ENCODE results near the gene TMEM164. TPM values are rescaled to one million over a fixed set of nuclear protein-coding genes. Genes with fewer than 3 reads are reported as not detected.

The TMEM164 gene
- polyA plus RNA-seq, 2 donors, result 7.1 to 11.9 TPM

DNA sequence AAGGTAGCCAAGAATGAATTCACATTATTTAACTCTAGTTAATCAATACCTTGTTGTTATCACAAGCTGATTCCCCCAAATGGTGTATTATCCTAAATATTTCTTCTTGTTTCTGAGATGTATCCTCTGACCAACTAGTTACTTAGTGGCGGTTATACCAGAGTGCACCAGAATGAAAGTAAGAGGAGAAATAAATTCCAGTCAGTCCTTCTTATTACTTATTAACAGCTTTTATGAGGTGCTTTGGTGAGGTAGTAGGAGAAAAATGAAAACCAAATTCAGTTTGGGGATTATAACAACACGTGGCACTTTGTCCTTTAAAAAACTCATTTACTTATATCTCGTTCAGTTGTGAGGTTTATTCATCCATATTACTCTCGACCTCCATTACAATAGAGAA lies 213.1 kb downstream of the TMEM164 start:
- H3K4me1 ChIP-seq (ENCODE audit: control insufficient read depth in 2 of 2, insufficient read depth in 2 of 2, low read length in 1 of 2), result no peaks in the 10 kb centered on the region
- H3K27me3 ChIP-seq (ENCODE audit: control insufficient read depth in 1 of 2, insufficient read depth in 2 of 2, low read length in 2 of 2), result no peaks in the 10 kb centered on the region
- no peak overlapping the region for H3K4me3 ChIP-seq (ENCODE audit: low read depth in 1 of 2, low read length in 2 of 2)
- H3K9me3 ChIP-seq (ENCODE audit: control insufficient read depth in 2 of 2, insufficient read depth in 1 of 2, low read depth in 1 of 2, low read length in 1 of 2), result no peaks in the 10 kb centered on the region
- no peak overlapping the region for H3K27ac ChIP-seq (ENCODE audit: low read depth in 2 of 2, low read length in 1 of 2)
- WGBS, 2 donors, result 64 to 97% methylated on average over 4 of the region's 4 CpGs
- H3K36me3 ChIP-seq (ENCODE audit: control insufficient read depth in 2 of 2, insufficient read depth in 2 of 2, low read length in 1 of 2), result no peaks in the 10 kb centered on the region

DNA sequence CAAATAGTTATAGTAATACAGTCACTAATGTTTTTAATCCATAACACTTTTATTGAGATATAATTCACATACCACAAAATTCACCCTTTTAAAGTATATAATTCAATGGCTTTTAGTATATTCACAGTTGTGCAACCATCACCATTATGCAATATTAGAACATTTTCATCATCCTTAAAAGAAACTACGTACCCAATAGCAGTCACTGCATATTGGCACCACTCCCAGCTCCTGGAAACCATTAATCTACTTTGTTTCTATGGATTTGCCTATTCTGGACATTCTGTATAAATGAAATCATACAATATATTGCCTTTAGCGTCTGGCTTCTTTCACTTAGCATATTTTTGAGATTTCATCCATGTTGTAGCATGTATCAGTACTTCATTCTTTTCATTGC lies 215.7 kb downstream of the TMEM164 start:
- Histone ChIP-seq H3K27me3 (ENCODE audit: control insufficient read depth in 1 of 2, insufficient read depth in 2 of 2, low read length in 2 of 2) (no peaks in the 10 kb centered on the region), H3K9me3 (ENCODE audit: control insufficient read depth in 2 of 2, insufficient read depth in 1 of 2, low read depth in 1 of 2, low read length in 1 of 2) (no peaks in the 10 kb centered on the region), H3K27ac (ENCODE audit: low read depth in 2 of 2, low read length in 1 of 2) (no peak overlapping the region), H3K4me1 (ENCODE audit: control insufficient read depth in 2 of 2, insufficient read depth in 2 of 2, low read length in 1 of 2) (no peaks in the 10 kb centered on the region), H3K36me3 (ENCODE audit: control insufficient read depth in 2 of 2, insufficient read depth in 2 of 2, low read length in 1 of 2) (no peaks in the 10 kb centered on the region), H3K4me3 (ENCODE audit: low read depth in 1 of 2, low read length in 2 of 2) (no peak overlapping the region)
- 69 to 71% methylated on average over 2 of the region's 2 CpGs for WGBS, 2 donors

DNA sequence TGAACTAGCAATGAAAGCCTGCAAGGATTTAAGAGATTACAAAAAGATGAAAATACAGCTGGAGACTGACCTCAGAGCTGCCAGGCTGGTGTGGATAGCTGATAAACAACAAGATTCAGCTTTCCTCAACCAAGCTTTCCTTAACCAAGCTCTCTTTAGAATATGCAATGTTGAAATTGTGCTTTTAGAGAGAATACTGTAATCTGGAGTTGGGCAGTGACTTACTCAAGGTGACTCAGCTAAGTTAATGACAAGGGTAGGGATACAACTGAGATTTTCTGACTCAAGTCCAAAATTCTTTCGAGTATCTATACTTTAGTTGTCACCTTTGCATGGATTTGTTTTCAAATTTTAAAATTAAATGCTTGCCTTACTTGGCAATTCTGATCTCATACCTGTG lies 217.0 kb downstream of the TMEM164 start:
- no peaks in the 10 kb centered on the region for H3K36me3 ChIP-seq (ENCODE audit: control insufficient read depth in 2 of 2, insufficient read depth in 2 of 2, low read length in 1 of 2)
- no peak overlapping the region for H3K27ac ChIP-seq (ENCODE audit: low read depth in 2 of 2, low read length in 1 of 2)
- H3K27me3 ChIP-seq (ENCODE audit: control insufficient read depth in 1 of 2, insufficient read depth in 2 of 2, low read length in 2 of 2), result no peaks in the 10 kb centered on the region
- H3K9me3 ChIP-seq (ENCODE audit: control insufficient read depth in 2 of 2, insufficient read depth in 1 of 2, low read depth in 1 of 2, low read length in 1 of 2), result no peaks in the 10 kb centered on the region
- H3K4me3 ChIP-seq (ENCODE audit: low read depth in 1 of 2, low read length in 2 of 2), result no peak overlapping the region
- no peaks in the 10 kb centered on the region for H3K4me1 ChIP-seq (ENCODE audit: control insufficient read depth in 2 of 2, insufficient read depth in 2 of 2, low read length in 1 of 2)
- 27 to 35% methylated on average over 1 of the region's 1 CpG for WGBS, 2 donors

DNA sequence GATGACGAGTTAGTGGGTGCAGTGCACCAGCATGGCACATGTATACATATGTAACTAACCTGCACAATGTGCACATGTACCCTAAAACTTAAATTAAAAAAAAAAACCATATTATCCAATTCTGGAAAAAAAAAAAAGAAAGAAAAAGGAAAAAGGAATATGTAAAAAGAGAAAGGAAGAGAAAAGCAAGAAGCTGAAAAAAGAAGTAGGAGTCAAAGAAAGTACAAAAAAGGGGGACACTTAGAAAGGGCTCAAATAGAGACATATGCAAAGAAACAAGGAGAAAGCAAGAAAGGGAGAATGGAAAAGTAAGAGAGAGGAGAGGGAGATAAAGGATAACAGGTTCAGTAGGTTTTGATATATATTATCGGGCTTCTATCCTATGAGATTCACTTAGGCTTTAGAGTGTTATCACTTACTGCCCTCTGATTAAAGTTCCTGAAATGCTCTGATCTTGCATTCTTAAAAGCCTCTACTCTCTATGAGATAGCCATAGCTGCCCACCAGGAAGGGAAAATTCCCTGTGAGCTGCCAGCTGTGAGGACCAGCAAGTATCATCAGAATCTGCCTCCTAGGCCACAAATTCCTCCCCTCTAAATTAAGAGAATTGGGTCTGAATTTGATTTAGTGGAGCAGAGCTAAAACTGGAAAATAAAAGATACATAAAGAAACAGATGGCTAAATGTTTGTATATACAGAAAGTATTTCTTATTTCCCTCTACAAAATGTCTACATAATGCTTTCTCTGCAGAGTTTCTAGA lies 219.8 kb downstream of the TMEM164 start:
- Histone ChIP-seq H3K4me1 (ENCODE audit: control insufficient read depth in 2 of 2, insufficient read depth in 2 of 2, low read length in 1 of 2) (no peaks in the 10 kb centered on the region), H3K27ac (ENCODE audit: low read depth in 2 of 2, low read length in 1 of 2) (no peak overlapping the region), H3K27me3 (ENCODE audit: control insufficient read depth in 1 of 2, insufficient read depth in 2 of 2, low read length in 2 of 2) (peaks cover 0 to 4% of the 10 kb centered on the region in 2 donors), H3K4me3 (ENCODE audit: low read depth in 1 of 2, low read length in 2 of 2) (no peak overlapping the region), H3K9me3 (ENCODE audit: control insufficient read depth in 2 of 2, insufficient read depth in 1 of 2, low read depth in 1 of 2, low read length in 1 of 2) (no peaks in the 10 kb centered on the region), H3K36me3 (ENCODE audit: control insufficient read depth in 2 of 2, insufficient read depth in 2 of 2, low read length in 1 of 2) (no peaks in the 10 kb centered on the region)
- WGBS, 2 donors, result 90 to 100% methylated on average over 1 of the region's 2 CpGs

DNA sequence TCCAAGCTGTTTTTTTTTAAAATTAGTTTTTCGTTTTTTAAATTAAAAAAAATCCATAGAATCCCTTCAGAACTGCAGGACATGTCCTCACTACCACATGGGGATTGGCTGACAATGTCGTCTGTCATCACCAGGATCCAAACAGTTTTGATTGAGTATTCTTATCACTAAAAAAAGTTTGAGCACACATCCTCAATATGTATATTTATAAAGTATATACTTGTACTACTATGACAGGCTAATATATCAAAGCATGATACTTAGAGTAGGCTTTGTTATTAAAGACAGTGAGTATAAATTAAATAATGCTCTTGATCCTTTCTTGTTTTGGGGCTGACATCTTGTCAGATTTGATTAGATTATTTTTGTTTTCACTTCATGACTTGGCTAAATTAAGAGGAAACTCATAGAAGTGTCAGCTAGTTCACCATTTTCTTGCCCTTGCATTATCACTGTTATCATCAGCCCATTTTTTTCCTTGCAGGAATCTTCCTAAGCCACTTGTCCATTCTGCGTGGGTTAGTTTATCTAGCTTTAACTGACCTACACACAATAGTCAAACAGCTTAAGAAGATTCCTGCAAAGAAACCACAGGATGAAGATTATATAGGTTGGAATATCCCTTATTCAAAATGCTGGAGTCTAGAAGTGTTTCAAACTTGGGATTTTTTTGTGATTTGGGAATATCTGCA lies 222.2 kb downstream of the TMEM164 start:
- H3K27ac ChIP-seq (ENCODE audit: low read depth in 2 of 2, low read length in 1 of 2), result no peak overlapping the region
- H3K9me3 ChIP-seq (ENCODE audit: control insufficient read depth in 2 of 2, insufficient read depth in 1 of 2, low read depth in 1 of 2, low read length in 1 of 2), result no peaks in the 10 kb centered on the region
- WGBS, 2 donors, result 57 to 79% methylated on average over 3 of the region's 3 CpGs
- H3K4me3 ChIP-seq (ENCODE audit: low read depth in 1 of 2, low read length in 2 of 2), result no peak overlapping the region
- no peaks in the 10 kb centered on the region for H3K36me3 ChIP-seq (ENCODE audit: control insufficient read depth in 2 of 2, insufficient read depth in 2 of 2, low read length in 1 of 2)
- H3K4me1 ChIP-seq (ENCODE audit: control insufficient read depth in 2 of 2, insufficient read depth in 2 of 2, low read length in 1 of 2), result no peaks in the 10 kb centered on the region
- H3K27me3 ChIP-seq (ENCODE audit: control insufficient read depth in 1 of 2, insufficient read depth in 2 of 2, low read length in 2 of 2), result peaks cover 0 to 4% of the 10 kb centered on the region in 2 donors

DNA sequence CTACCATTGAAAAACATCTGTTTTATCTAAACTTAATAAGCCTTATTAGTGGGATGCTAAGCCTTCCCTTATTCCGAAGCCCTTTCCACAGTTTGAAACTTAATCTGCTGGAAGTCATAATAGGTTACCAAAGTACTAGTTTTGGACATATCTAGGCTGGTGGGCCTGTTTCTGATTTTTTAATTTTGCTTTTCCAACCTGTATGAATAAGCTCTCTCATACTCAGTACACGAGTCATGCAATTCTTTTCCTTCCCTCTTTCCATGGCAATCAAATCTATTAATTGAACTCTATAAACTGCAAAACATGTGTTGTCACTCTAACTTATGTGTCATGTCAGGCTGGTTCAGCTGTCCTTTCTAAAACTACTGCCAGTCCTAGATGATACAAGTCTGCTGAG lies 224.0 kb downstream of the TMEM164 start:
- no peak overlapping the region for H3K4me3 ChIP-seq (ENCODE audit: low read depth in 1 of 2, low read length in 2 of 2)
- 83 to 85% methylated on average over 2 of the region's 2 CpGs for WGBS, 2 donors
- no peak overlapping the region for H3K27ac ChIP-seq (ENCODE audit: low read depth in 2 of 2, low read length in 1 of 2)
- H3K27me3 ChIP-seq (ENCODE audit: control insufficient read depth in 1 of 2, insufficient read depth in 2 of 2, low read length in 2 of 2), result peaks cover 0 to 4% of the 10 kb centered on the region in 2 donors
- H3K4me1 ChIP-seq (ENCODE audit: control insufficient read depth in 2 of 2, insufficient read depth in 2 of 2, low read length in 1 of 2), result no peaks in the 10 kb centered on the region
- H3K36me3 ChIP-seq (ENCODE audit: control insufficient read depth in 2 of 2, insufficient read depth in 2 of 2, low read length in 1 of 2), result no peaks in the 10 kb centered on the region
- no peaks in the 10 kb centered on the region for H3K9me3 ChIP-seq (ENCODE audit: control insufficient read depth in 2 of 2, insufficient read depth in 1 of 2, low read depth in 1 of 2, low read length in 1 of 2)

Measured in esophagus (tissue), 2 donors.